ENCODE results near the gene SMCO4.

DNA sequence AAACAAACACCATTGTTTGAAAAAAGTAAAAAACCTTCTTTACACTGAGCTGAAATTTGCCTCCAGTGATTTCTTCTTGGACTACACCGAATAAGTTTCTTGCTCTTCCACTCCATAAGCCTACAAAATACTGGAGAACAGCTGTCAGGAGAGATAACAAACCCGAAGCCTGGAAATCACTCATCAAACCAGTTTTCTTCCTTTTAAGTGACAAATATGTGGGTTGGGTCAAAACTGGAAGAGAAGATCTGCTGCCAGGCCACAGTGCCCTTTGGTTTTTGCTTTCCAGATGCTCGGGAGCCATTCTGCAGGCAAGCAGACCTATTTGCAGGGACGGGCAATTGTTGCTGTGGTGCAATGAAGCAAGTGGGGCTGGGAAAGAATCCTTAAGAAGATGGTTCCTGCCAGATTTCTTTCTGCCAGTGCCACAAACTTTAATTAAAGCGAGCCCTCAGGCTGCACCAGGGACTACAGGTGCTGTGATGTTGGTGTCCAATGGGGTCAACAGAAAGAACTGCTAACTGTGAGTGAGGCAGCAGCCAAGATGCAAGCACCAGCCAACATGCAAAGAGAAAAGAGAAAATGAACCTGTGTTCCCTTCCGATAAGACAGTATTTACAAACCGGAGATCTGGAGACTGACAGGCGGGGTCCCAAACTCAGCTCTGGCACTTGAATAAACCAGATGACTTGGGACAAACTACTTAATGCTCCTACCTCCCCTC, 44.8 kb upstream of the SMCO4 start:
- TF ChIP-seq CTCF (IDR thresholded peaks at IDR 0.05; ENCODE audit: insufficient read depth, low read length, poor library complexity, severe bottlenecking) (no peak), EZH2phosphoT487 (conservative IDR thresholded peaks at IDR 0.05; ENCODE audit: low read length) (no peak)

Measured in SU-DHL-6 (cell line).